ENCODE measurements around the gene CDCA8.

- TF ChIP-seq CTCF (IDR thresholded peaks at IDR 0.05) (no peak), EP300 (IDR thresholded peaks at IDR 0.05) (no peak), POLR2A (IDR thresholded peaks at IDR 0.05) (no peak), POLR2AphosphoS5 (IDR thresholded peaks at IDR 0.05) (no peak)
Observed at GRCh38 chr1:37746806-37747205, 54.5 kb downstream of the CDCA8 start.

Data from stomach (tissue), 4 donors.